Endothelial cell of umbilical vein (primary cell): ENCODE measurements around the gene CALCA. TPM values are rescaled to one million over a fixed set of nuclear protein-coding genes. Genes with fewer than 3 reads are reported as not detected.

ENCODE experiments used
- BruUV-seq: library from RNA; stranded (reverse); fragments of 400-500 nt; replicated peaks from 2 replicates; lab custom pipeline; 2021; lab: Mats Ljungman, UMichigan
- CTCF ChIA-PET: fragments of 300-600, 350-600 bp; sonication (Branson Sonifier 250); formaldehyde crosslinking; loops from one replicate; lab custom pipeline; 2021; ENCODE audit warnings: antibody characterized with exemption, inconsistent platforms; lab: Charles Lee
- POLR2A ChIA-PET: fragments of 300-600, 350-600 bp; sonication (Branson Sonifier 250); formaldehyde crosslinking; loops from one replicate; lab custom pipeline; 2021; ENCODE audit warnings: antibody characterized with exemption, inconsistent platforms; lab: Charles Lee
- DNase-seq: peaks from one replicate; pipeline ENCODE4 v3.0.0-alpha.2; 2011; ENCODE audit warnings: low read depth, low spot score
- FAIRE-seq: peaks from 2 replicates; lab custom pipeline; 2011; peaks lifted over from hg19 to GRCh38; lab: Jason Lieb, UNC
- H2AFZ ChIP-seq: 2 replicates; pipeline ENCODE4 v1.6.0; 2012; ENCODE audit warnings: low read depth, low read length, control low read depth, inconsistent platforms
- H3K27ac ChIP-seq: 2 replicates; pipeline ENCODE4 v1.5.1; 2011; ENCODE audit warnings: low read depth, mild to moderate bottlenecking, control low read depth, low read length, moderate library complexity; ENCODE audit not compliant: insufficient read depth
- H3K27me3 ChIP-seq, 2 experiments: 2 replicates each; pipeline versions ENCODE4 v1.6.0 to v1.6.1; 2011; ENCODE audit warnings: low read length in 2 of 2, mixed read lengths in 1 of 2; ENCODE audit not compliant: control insufficient read depth in 2 of 2, insufficient read depth in 2 of 2
- H3K36me3 ChIP-seq, 2 experiments: 2 replicates in 1 of 2; 3 replicates in 1 of 2; pipeline ENCODE4 v1.5.1; 2011; ENCODE audit warnings: low read length in 2 of 2, mild to moderate bottlenecking in 1 of 2, moderate library complexity in 1 of 2; ENCODE audit not compliant: control insufficient read depth in 2 of 2, insufficient read depth in 2 of 2; ENCODE audit errors: extremely low read depth in 1 of 2
- H3K4me1 ChIP-seq: 3 replicates; pipeline ENCODE4 v1.5.1; 2011; ENCODE audit warnings: mild to moderate bottlenecking, low read length; ENCODE audit not compliant: control insufficient read depth, insufficient read depth; ENCODE audit errors: extremely low read depth
- H3K4me2 ChIP-seq: 2 replicates; pipeline ENCODE4 v1.6.1; 2011; ENCODE audit warnings: low read length, control low read depth, mixed read lengths; ENCODE audit not compliant: insufficient read depth
- H3K4me3 ChIP-seq, 3 experiments: fragments of 200-600 bp in 1 of 3; sonication (generic), shearing (Covaris generic) in 1 of 3; replicated peaks in 1 of 3; 2 replicates each; pipeline ENCODE4 v1.5.1; 2011 to 2016; ENCODE audit warnings: control low read depth in 3 of 3, low read length in 3 of 3, mild to moderate bottlenecking in 2 of 3, inconsistent platforms in 1 of 3, low read depth in 1 of 3, moderate library complexity in 1 of 3; ENCODE audit not compliant: insufficient read depth in 1 of 3
- H3K79me2 ChIP-seq: 2 replicates; pipeline ENCODE4 v1.6.0; 2012; ENCODE audit warnings: low read length, inconsistent platforms; ENCODE audit not compliant: control insufficient read depth, insufficient read depth
- H3K9ac ChIP-seq: replicated peaks from 2 replicates; pipeline ENCODE3; 2011; ENCODE audit warnings: low read length, control low read depth; ENCODE audit not compliant: insufficient read depth; ENCODE audit errors: extremely low read depth
- H3K9me1 ChIP-seq: replicated peaks from 3 replicates; pipeline ENCODE4 v1.6.0; 2011; ENCODE audit warnings: mild to moderate bottlenecking, low read length; ENCODE audit not compliant: control insufficient read depth, insufficient read depth; ENCODE audit errors: extremely low read depth
- H3K9me3 ChIP-seq: replicated peaks from 2 replicates; pipeline ENCODE4 v1.5.1; 2012; ENCODE audit warnings: low read length, inconsistent platforms; ENCODE audit not compliant: control insufficient read depth, insufficient read depth
- H4K20me1 ChIP-seq: replicated peaks from 2 replicates; pipeline ENCODE3; 2011; ENCODE audit warnings: mild to moderate bottlenecking, low read length; ENCODE audit not compliant: control insufficient read depth, insufficient read depth; ENCODE audit errors: extremely low read depth
- CTCF ChIP-seq, 2 donors: IDR thresholded peaks; 1 replicate in 1 of 2; 2 replicates in 1 of 2; pipeline ENCODE4 v1.5.1; 2011; ENCODE audit warnings: low read length in 2 of 2, mild to moderate bottlenecking in 2 of 2, moderate library complexity in 2 of 2, control low read depth in 1 of 2, inconsistent platforms in 1 of 2, low read depth in 1 of 2; ENCODE audit not compliant: insufficient read depth in 1 of 2; ENCODE audit errors: extremely low read depth in 1 of 2
- EZH2 ChIP-seq: IDR thresholded peaks from 2 replicates; pipeline ENCODE4 v1.6.1; 2012; ENCODE audit warnings: borderline replicate concordance, low read depth, mild to moderate bottlenecking, moderate library complexity, low read length, inconsistent platforms; ENCODE audit not compliant: severe bottlenecking
- GATA2 ChIP-seq: IDR thresholded peaks from 2 replicates; pipeline ENCODE4 v1.7.0; 2011; ENCODE audit warnings: low read depth, mild to moderate bottlenecking, moderate library complexity, mixed read lengths, low read length; ENCODE audit not compliant: insufficient read length, insufficient read depth
- MYC ChIP-seq: IDR thresholded peaks from one replicate; pipeline ENCODE4 v1.6.1; 2011; ENCODE audit warnings: mild to moderate bottlenecking, low read depth, low read length
- POLR2A ChIP-seq: IDR thresholded peaks from 2 replicates; pipeline ENCODE4 v1.6.1; 2012; ENCODE audit warnings: low read depth, mild to moderate bottlenecking, control low read depth, low read length
- POLR2AphosphoS5 ChIP-seq: IDR thresholded peaks from 2 replicates; pipeline ENCODE4 v1.6.1; 2012; ENCODE audit warnings: low read depth, mild to moderate bottlenecking, control low read depth, low read length, moderate library complexity; ENCODE audit not compliant: insufficient read depth
- dilution Hi-C: fragments of 300-500 bp; cut with MboI; formaldehyde crosslinking; loops from one replicate; pipeline ENCODE4 v1.15.0; 2019; ENCODE audit warnings: low sequenced_read_pairs; ENCODE audit not compliant: extremely low pct_ligation_motif_present
- intact Hi-C: fragments of 100-400 bp; cut with micrococcal nuclease; formaldehyde crosslinking; loops from one replicate; pipeline ENCODE4 v1.10.0; 2022
- polyA plus RNA-seq, 4 experiments: library from polyadenylated mRNA; depleted of rRNA in 3 of 4; stranded (reverse) in 3 of 4; unstranded in 1 of 4; fragments of >200 nt; gene quantifications; 2 replicates each; pipeline versions ENCODE4 v1.2.1 to v1.2.3, GENCODE V29; 2011 to 2012; ENCODE audit warnings: missing spikeins in 1 of 4
- total RNA-seq: library from RNA; stranded (reverse); gene quantifications from 2 replicates; pipeline ENCODE4 v1.2.3, GENCODE V29; 2021

Gene CALCA
- total and polyA plus RNA-seq, 2 donors (not counting 3 experiments of a cell fraction or from before 2014, with no cell fraction given) = not detected

- POLR2A ChIA-PET = no interaction called here
- Histone ChIP-seq H3K27me3 (peaks cover 49 to 55% of the 10 kb centered on the region in 2 experiments), H3K9me1 (no peaks in the 10 kb centered on the region), H2AFZ (peak overlapping the region; percentile 6), H3K36me3 (no peaks in the 10 kb centered on the region), H3K79me2 (no peaks in the 10 kb centered on the region), H4K20me1 (no peaks in the 10 kb centered on the region), H3K9ac (no peak overlapping the region), H3K9me3 (no peaks in the 10 kb centered on the region), H3K4me3 (no peak overlapping the region), H3K27ac (no peak overlapping the region), H3K4me1 (peaks cover 3% of the 10 kb centered on the region), H3K4me2 (no peak overlapping the region)
- intact Hi-C loops (loop anchor here (1.0 to 2.0 kb wide), 2 partner anchors 32 to 100 kb away; no protein-coding TSS in a partner anchor), dilution Hi-C loops (no loop called here)
- CTCF ChIA-PET = interaction anchor here (0.8 to 3.1 kb wide), 11 partner anchors 20 to 1645 kb away, joined by 3 to 28 read pairs (median 7); no protein-coding TSS in a partner anchor
- FAIRE-seq (peak; percentile 55), DNase-seq (peak; percentile 52)
- TF ChIP-seq EZH2 (no peak), GATA2 (no peak), CTCF (IDR thresholded peaks at IDR 0.05; ENCODE audit: extremely low read depth in 1 of 2, insufficient read depth in 1 of 2, low read depth in 1 of 2, low read length in 2 of 2) (peak; percentile 62 to 79), POLR2A (no peak), MYC (no peak), POLR2AphosphoS5 (no peak)
- BruUV-seq = no TSS peak
These were observed 2.5 kb upstream of the CALCA start for GRCh38 chr11:14974515-14975251.
